Measurements from ENCODE around the gene STOML1.
"Not testable (repeated sequence)": the region's sequence is repeated elsewhere in the genome, so short reads cannot be mapped to it uniquely, and the experiment has no call there.

STOML1 gene

DNA sequence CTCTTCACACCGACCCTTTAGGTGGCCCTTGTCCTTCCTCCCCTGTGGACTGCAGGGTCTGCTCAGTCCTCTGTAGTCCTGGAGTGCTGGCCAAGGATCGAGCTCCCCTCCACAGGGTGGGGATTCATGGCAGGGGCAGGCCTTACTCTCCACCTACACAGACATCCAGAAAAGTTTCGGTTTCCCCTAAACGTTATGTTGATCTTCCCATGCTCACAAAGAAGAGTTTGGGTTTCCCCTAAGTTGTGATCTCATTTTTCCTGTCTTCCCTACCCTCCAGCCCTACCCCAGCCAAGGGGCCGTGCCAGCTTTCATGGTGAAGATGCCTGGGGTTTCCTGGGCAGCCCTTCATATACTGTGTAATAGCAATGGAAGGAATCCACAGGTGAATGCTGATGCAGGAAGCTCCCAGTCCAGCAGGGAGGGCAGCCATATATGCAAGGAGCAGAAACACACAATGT is 10.3 kb downstream of the STOML1 start:
- peak overlapping the region; percentile 47; the same call in 1 of the 2 replicates for H3K27ac ChIP-seq
- no peak for TF ChIP-seq ZFX (IDR thresholded peaks at IDR 0.05)
- TF ChIP-seq, protein P1, sequence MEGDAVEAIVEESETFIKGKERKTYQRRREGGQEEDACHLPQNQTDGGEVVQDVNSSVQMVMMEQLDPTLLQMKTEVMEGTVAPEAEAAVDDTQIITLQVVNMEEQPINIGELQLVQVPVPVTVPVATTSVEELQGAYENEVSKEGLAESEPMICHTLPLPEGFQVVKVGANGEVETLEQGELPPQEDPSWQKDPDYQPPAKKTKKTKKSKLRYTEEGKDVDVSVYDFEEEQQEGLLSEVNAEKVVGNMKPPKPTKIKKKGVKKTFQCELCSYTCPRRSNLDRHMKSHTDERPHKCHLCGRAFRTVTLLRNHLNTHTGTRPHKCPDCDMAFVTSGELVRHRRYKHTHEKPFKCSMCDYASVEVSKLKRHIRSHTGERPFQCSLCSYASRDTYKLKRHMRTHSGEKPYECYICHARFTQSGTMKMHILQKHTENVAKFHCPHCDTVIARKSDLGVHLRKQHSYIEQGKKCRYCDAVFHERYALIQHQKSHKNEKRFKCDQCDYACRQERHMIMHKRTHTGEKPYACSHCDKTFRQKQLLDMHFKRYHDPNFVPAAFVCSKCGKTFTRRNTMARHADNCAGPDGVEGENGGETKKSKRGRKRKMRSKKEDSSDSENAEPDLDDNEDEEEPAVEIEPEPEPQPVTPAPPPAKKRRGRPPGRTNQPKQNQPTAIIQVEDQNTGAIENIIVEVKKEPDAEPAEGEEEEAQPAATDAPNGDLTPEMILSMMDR (conservative IDR thresholded peaks at IDR 0.05), result no peak

DNA sequence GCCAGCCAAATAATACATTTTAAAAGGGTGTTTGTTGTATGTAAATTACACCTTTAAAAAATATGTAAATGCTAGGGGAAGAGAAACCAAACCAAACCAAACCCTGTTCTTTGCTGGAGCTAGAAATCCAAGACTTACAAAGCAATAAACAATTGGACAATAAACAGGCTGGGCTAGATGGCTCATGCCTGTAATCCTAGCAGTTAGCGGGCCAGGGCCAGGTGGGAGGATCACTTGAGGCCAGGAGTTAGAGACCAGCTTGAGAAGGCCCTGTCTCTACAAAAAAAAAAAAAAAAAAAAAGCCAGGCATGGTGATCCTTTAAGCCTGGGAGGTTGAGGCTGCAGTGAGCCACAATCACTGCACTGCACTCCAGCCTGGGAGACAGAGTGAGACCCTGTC is 12.5 kb downstream of the STOML1 start:
- no peak overlapping the region for H3K27ac ChIP-seq
- TF ChIP-seq, protein P1 (conservative IDR thresholded peaks at IDR 0.05), result no peak
- no peak for TF ChIP-seq ZFX (IDR thresholded peaks at IDR 0.05)

DNA sequence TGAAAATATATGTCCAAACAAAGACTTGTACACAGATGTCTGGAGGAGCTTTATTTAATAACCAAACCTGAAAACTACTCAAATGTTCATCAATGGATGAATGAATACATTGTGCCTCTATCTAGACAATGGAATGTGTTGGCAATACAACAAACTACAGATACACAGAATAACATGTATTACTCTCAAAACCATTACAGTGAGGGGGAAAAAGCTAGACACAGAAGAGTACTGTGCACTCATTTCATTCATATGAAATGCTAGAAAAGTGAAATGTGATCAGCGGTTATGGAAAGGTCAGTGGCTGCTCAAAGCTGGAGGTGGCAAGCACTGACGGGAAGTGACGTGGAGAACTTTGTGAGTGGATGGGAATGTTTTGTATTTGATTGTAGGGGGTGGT is 13.2 kb downstream of the STOML1 start:
- H3K27ac ChIP-seq, result no peak overlapping the region
- no peak for TF ChIP-seq ZFX (IDR thresholded peaks at IDR 0.05)
- TF ChIP-seq, protein P1 (conservative IDR thresholded peaks at IDR 0.05), result no peak

DNA sequence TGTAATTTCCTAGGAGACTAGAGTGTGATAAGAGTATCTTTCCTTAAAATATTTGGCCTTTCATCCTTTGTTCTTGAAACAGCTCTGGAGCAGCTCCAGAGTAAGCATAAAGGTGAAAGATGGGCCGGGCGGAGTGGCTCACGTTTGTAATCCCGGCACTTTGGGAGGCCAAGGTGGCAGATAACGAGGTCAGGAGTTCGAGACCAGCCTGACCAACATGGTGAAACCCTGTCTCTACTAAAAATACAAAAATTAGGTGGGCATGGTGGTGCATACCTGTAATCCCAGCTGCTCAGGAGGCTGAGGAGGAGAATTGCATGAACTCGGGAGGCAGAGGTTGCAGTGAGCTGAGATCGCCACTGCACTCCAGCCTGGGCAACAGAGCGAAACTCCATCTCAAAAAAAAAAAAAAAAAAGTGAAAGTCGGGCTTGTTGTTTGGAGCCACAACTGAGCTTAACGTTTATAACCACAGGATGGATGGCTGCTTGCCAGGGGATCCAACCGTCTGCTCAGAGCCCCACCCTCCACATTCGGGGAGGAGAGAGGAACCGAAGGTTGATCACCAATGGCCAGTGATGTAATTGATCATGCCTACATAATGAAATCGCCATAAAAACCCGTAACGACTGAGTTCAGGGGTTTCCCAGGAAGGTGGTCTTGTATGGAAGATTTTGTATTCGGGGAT is 16.5 kb downstream of the STOML1 start:
- H3K27ac ChIP-seq, result not testable (repeated sequence)

DNA sequence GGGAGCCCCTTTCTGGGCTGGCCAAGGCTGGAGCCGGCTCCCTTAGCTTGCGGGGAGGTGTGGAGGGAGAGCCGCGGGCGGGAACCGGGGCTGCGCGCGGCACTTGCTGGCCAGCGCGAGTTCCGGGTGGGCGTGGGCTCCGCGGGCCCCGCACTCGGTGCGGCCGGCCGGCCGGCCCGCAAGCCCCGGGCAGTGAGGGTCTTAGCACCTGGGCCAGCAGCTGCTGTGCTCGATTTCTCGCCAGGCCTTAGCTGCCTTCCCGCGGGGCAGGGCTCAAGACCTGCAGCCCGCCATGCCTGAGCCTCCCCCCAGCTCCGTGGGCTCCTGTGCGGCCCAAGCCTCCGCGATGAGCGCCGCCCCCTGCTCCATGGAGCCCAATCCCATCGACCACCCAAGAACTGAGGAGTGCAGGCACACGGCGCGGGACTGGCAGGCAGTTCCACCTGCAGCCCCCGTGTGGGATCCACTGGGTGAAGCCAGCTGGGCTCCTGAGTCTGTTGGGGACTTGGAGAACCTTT is 18.4 kb downstream of the STOML1 start:
- not testable (repeated sequence) for H3K27ac ChIP-seq

DNA sequence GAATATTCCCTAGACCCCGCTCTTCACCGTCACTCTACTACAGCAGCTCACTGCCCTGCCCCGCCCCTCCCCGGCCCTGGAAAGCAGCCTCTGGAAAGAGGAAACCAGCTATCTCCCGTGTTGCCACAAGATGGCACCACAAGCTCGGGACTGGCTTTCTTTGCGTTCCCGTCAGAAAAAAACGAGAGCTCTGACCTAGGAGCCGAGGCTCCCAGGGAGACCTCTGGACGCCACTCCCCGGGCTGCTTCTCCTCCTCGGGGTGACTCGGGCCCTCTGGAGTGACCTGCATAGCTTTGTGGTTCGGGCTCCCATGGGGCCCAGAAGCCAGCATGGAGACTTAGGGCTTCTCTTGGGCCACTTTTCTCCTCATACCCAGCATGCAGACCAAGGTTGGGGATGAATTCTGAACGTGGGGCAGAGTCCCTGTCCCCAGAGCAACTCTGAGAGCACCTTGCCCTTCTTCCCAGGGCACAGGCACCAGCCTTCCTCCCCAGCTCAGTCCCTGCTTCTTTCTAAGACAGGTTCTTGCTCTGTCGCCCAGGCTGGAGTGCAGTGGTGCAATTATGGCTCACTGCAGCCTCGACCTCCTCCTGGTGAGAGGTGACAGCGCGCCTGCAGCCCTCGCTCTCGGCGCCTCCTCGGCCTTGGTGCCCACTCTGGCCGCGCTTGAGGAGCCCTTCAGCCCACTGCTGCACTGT is 19.0 kb downstream of the STOML1 start:
- no peak overlapping the region for H3K27ac ChIP-seq
- TF ChIP-seq ZFX (IDR thresholded peaks at IDR 0.05), result no peak
- TF ChIP-seq, protein P1 (conservative IDR thresholded peaks at IDR 0.05), result peak; percentile 93

DNA sequence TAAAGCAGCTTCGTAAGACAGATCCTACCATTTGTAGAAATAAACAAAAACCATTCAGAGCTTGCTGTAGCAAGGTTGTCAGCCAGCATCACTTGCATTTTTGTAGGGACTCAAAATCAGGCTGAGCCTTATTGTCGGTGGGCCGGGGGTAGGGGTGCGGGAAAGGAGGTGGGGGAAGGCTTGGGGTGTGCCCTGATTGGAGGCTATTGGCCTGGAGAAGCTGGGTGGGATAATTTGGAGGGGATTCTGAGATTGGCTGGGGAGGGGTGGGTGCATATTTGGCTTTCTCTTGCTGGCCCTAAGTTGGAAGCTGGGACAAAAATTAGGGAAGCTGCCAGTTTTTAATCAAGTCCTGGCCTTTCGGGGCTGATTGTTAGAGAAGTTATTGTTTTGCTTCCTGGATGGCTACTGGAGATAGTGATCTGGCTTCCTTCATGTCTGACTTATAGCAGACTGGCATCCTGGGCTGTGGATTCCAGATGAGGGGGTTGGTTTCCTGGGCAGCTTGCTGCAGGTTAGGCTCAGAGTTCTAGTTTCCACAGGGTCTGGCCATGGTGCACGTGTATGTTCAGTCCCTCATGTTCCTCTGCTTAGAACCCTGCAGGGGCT is 22.8 kb downstream of the STOML1 start:
- TF ChIP-seq, protein P1 (conservative IDR thresholded peaks at IDR 0.05), result no peak
- TF ChIP-seq ZFX (IDR thresholded peaks at IDR 0.05), result no peak
- no peak overlapping the region for H3K27ac ChIP-seq

DNA sequence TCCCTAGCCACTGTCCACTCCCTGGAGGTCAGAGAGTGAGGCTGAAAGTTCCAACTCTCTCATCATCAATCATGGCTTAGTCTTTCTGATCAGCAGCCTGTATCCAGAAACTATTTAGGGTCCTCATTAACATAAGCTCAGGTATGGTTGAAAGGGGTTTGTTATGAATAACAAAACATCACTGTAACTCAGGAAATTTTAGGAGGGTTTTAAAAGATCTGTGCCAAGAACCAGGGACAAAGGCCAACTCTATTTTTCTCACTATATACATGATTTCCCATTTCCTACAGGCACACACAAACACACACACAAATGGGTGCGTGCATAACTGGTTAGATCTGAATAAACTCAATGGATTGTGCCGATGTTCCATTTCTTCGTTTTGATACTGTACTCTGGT is 23.6 kb downstream of the STOML1 start:
- no peak overlapping the region for H3K27ac ChIP-seq
- TF ChIP-seq, protein P1 (conservative IDR thresholded peaks at IDR 0.05), result no peak
- no peak for TF ChIP-seq ZFX (IDR thresholded peaks at IDR 0.05)

All from C4-2B (cell line).